Measurements from ENCODE around the gene ZRANB3.
A peak's percentile ranks its signal among the peaks of the same experiment; 100 is the strongest.
"Not testable (repeated sequence)": the region's sequence is repeated elsewhere in the genome, so short reads cannot be mapped to it uniquely, and the experiment has no call there.

ZRANB3 gene

DNA sequence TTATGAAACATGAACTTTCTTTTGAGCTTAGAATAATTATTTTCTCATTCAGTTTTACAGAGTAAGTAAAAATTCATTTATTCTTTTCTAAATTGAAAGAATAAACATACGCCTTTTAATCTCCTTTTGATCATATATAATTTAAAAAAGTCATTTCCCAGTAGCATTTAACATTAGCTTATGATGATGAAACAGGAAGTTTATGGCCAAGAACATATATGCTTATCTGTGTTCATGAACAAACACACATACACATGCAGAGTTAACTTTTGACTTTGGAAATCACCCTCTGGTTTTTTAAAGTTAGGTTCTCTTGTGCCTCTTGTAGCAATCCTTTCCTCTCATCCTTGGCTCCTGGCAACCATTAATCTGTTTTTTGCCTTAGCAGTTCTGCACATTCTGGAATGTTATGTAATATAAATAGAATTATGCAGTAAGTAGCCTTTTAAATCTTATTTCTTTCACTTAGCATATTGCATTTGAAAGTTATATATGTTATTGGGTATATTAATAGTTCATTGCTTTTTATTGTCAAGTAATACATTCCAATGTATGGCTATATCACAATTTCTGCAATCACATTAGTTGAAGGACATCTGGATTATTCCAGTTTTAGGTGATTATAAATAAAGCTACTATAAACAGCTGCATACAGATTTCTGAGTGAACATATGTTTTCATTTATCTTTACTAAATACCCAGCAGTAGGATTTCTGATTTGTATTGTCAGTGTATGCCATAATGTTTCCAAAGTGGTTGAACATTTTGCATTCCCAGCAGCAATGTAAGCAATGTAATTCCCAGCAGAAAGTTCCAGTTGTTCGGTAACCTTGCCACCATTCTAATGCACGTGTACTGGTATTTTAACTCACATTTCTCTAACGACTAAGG is 210.3 kb downstream of the ZRANB3 start:
- no peak for DNase-seq

DNA sequence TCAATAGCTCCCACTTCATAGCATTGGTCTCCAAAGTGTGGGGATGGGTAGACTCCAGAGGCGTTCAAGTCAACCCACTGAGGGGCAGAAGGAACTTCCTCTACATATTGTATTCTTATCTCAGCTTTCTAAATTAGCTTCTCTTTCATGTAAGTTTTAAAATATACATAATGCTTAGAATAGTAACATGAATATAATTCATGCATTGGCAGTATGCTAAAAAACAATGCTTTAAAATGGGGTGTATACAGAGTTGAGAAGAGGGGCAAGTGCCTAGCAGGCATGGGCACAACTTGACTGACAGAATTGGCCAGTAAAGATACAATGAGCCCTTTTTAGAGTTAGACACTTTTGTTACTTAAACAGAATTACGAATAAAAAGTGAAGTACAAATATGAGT is 212.2 kb downstream of the ZRANB3 start:
- no peak for DNase-seq

DNA sequence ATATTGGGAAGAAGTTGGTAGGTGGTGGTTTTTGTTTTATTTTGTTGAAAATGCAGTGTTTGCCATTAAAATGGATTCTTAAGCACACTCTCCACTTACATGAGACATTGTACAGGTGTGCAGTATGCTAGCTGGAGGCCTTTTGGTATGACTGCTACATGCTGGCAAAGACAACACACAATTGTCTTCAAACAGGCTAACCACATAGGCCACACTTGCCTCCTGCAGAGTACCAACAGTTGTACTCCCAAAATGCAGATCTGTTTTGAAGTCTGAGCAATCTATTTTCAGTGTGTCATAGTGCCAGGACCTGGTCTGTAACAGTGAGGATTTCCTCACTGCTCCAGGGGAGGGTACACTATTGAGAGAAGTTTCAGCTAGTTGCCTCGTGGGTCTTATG is 213.6 kb downstream of the ZRANB3 start:
- no peak for DNase-seq

- DNase-seq: no peak
These were observed 219.1 kb downstream of the ZRANB3 start for GRCh38 chr2:135311962-135312361.

DNA sequence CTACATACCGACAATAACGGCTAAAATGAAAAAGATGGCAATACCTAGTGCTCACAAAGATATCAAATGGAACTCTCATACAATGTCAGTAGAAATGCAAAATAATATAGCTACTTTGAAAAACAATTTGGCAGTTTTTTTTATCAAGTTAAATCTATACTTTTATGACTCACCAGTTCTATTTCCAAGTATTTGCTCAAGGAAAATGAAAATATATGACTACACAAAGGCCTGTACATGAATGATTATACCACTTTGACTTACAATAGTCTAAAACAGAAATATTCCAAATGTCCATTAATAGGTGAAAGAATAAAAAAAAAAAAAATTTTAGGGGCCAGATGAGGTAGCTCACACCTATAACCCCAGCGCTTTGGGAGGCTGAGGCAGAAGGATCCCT is 219.8 kb downstream of the ZRANB3 start:
- DNase-seq: no peak

DNA sequence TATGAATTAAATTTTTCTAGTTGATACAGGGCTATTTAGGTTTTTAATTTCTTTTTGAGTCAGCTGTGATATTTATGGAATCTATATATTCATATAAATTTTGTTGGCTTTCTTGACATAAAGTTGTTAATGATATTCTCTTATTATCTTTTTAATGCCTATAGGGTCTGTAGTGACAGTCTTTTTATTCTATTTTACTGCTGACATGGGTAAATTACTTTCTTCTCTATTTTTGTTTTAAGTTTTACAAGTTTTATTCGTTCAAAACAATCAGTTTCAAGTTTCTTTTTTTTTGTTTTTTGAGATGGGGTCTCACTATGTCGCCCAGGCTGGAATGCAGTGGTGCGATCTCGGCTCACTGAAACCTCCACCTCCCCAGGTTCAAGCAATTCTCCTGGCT is 226.3 kb downstream of the ZRANB3 start:
- no peak for DNase-seq

DNA sequence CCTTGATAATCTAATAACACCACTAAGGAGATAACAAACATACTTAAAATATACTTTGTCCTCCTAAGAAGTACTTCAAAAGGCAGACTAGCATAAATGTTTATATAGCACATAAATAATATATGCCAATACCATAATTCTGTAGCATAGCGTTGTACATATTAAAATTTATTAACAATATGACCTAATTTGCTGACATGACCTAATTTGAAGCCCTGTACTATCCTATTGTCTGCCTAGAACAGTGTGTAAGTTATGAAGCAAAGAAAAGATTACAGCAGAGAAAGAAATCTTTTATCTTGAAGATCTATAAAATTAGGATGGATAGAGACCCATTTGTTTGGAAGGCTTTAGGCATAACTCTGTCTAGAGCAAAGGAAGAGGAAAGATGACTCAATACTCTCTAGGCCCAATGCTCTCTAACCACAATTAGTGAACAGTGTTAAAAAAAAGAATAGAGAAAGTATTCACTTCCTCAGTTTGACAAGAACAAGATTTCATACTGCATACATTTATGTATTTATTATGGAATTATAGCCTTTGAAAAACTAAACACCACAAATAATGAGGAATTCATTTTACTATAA is 231.3 kb downstream of the ZRANB3 start:
- no peak for DNase-seq

DNA sequence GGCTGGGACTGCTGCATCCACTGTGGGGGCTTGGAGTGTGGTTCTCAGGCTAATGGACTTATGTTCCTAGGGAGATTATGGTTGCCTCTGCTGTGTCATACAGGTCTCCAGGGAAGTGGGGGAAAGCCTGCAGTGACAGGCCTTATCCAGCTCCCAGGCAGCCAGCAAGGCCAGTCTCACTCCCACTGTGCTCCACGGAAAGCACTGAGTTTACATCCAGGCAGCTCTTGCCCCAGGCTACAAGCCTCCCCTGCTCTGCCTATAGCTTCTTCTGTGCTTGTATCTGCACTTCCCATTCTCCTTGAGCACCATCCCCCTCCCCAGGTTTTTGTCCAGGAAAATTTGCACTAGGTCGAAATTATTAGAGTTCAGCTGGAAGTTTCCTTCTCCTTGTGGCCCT is 231.9 kb downstream of the ZRANB3 start:
- DNase-seq: no peak

GRCh38 chr2:135287121-135287520 is 243.9 kb downstream of the ZRANB3 start:
- DNase-seq: not testable (repeated sequence)

- DNase-seq: no peak
These were observed 245.6 kb downstream of the ZRANB3 start for GRCh38 chr2:135285391-135285790.

DNA sequence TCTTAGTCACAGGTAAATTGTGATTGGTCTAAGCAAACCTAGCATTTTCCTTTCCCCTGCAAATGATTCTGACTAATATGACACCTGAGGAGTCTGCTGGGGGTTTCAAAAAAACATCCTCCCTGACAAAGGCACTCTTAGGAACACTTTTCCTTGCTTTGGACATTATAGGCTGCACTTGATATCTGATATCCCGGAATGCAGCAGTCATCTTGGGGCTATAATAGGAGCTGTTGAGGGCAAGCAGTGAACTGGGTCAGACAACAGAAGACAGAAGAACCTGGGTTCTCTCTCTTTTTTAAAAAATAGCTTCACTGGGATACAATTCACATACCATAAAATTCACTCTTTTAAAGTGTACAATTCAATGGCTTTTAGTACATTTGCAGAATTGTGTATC is 249.6 kb downstream of the ZRANB3 start:
- no peak for DNase-seq

GRCh38 chr2:135279209-135279608 is 251.8 kb downstream of the ZRANB3 start:
- peak; percentile 17 for DNase-seq

GRCh38 chr2:135276525-135276924 is 254.5 kb downstream of the ZRANB3 start:
- DNase-seq: no peak

DNA sequence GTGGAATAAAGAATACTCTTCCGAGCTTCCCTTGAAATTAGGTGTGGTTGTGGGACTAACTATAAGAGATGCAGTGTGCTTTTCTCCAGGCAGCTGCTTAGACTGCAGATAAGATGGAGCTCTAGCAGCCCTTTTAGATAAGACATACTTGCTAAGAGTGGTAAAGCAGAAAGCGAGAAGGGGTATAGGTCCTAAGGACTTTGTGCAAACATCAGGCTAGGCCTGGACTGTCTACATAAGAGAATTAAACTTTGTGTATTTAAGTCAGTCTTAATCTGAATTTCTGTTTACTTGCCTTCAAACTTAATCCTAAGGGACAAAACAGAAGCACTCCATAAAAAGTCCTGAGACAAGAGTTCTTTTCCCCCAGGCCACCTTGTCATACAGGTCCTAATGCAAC is 260.0 kb downstream of the ZRANB3 start:
- no peak for DNase-seq

DNA sequence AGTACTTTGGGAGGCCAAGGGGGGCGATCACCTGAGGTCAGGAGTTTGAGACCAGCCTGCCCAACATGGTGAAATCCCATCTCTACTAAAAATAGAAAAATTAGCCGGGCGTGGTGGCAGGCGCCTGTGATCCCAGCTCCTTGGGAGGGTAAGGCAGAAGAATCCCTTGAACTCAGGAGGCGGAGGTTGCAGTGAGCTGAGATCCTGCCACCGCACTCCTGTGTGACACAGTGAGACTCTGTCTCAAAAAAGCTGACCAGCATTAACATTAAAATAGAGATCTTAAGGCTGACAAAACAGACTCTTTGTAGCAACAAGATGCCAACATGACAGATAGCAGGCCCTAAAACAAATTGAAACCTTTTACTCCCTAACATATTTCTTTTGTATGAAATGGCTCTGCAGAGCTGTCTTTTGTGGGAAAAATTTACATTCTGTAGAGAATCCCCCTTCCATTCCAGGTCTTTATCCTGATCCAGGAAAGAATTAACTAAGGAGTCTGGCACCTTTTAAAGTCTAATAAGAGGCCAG is 265.0 kb downstream of the ZRANB3 start:
- DNase-seq: no peak

DNA sequence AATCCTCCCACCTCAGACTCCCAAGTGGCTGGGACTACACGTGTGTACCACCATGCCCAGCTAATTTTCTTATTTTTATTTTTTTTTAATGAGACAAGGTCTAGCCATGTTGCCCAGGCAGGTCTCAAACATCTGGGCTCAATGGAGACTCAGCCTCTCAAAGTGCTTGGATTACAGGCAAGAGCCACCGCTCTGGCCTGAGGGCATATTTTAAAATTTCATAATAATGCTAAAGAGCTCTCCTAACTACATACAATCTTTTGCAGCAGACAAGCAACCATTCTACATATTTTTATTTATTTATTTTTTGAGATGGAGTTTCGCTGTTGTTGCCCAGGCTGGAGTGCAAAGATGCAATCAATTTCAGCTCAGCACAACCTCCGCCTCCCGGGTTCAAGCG is 271.9 kb downstream of the ZRANB3 start:
- no peak for DNase-seq

DNA sequence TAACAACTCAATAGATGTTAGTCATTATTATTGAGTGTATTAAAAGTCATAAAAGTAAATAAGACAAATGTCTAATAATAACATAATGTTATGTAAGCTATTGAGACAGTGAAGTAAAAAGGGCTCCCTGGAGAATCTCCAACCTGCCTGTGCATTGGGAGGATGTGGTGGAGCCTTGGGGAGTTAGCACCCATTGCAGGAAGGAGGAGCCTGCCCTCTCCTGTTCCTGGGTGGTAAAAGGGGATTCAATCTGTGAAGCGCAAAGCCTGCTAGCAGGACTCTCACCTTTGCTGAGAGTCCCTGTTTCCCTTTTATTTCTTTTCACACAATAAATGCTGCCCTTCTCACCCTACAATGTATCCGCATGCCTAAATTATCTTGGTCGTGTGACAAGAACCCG is 272.8 kb downstream of the ZRANB3 start:
- DNase-seq: no peak

DNA sequence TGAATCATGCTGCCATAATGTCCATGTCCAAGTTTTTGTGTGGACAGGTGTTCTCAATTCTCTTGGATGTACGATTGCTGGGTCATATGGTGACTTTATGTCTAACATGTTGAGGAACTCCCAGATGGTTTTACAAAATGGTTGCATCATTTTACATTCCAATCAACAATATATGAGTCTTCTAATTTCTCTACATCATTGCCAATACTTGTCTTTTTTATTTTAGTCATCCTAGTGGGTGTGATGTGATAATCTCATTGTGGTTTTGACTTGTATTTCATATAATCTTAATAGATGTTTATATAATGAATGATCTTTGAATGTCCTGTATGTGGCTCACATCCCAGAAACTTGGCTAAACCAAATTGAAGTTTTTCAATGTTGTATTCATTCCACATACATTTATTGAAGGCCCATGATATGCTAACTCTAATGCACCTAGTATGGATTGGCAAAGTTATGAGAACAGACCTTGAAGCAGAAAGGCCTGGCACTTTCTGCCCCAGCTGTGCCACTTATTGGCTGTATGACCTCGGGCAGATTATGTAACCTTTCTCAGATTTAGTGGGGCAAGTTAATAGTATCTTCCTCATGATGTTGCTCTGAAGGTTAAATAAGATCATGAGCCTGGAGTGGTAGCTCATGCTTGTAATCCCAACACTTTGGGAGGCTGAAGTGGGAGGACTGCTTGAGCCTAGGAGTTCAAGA is 273.5 kb downstream of the ZRANB3 start:
- no peak for DNase-seq

DNA sequence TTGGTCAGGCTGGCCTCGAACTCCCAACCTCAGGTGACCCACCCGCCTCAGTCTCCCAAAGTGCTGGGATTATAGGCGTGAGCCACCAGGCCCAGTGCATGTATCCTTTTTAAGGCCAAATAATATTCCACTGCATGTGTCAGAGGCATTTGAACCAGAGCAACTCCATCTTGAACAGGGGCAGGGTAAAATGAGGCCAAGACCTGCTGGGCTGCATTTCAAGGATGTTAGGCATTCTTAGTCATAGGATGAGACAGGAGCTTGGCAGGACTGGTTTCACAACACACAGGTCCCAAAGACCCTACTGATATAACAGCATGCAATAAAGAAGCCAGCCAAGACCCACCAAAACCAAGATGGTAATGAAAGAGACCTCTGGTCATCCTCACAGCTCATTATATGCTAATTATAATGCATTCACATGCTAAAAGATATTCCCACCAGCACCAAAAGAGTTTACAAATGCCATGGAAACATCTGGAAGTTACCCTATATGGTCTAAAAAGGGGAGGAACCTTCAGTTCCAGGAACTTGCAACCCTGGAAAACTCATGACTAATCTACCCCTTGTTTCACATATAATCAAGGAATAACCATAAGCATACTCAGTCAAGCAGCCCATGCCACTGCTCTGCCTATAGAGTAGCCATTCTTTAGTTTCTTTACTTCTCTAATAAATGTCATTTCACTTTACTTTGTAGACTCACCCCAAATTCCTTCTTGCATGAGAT is 274.3 kb downstream of the ZRANB3 start:
- DNase-seq: no peak

DNA sequence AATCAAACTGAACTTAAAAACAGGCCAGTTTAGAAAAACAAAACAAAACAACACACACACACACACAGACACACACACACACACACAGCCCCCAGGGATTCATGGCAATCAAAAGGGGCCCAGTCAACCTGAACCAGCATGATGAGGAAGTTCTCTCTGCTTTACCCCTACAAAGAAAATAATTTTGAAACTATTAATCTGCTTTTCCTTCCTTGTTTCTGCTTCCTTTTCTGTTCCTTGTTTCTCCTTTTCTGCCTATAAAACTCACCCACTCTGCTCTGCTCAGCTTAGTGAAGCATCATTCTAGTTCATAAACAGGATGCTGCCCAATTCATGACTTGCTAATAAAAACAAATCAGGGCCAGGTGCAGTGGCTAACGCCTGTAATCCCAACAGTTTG is 275.8 kb downstream of the ZRANB3 start:
- no peak for DNase-seq

DNA sequence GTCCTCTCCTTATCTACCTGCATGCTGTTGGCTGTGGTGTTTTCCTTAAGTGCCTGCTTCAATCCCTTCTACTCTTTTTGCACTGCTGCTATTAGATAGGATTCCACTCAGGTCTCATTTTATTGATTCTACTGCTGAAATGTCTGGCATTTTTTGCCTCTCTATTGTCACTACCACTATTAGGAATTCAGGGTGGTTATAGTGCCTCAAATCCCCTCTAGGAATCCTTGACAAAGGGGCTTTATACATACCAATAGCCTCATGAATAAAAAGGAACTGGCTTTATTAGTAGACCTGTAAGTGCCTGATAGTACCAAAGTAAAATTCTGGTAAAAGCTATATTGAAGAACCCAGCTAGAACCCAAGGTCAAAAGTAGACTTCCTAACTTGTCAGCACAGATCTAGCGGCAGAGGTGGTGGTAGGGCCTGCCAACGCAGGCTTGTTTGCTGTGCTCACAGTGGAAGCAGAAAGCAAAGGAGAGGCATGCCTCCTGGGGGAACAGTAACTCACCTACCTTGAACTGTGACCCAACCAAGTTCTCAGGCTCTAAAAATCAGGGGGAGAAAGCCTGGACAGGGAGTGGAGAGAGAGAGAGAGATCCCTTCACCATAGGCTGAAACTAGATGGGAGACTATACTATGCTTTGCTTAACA is 278.1 kb downstream of the ZRANB3 start:
- DNase-seq: no peak

GRCh38 chr2:135248611-135249010 is 282.4 kb downstream of the ZRANB3 start:
- no peak for DNase-seq

All from DMS53 (cell line).